Ishikawa (cell line): ENCODE results near the gene CLCC1.

Experiments
- CEBPB ChIP-seq: IDR thresholded peaks from 2 replicates; pipeline ENCODE4 v1.6.1; 2012
- CREB1 ChIP-seq: IDR thresholded peaks from 2 replicates; pipeline ENCODE4 v1.6.1; 2012; ENCODE audit warnings: low read depth
- EGR1 ChIP-seq: IDR thresholded peaks from 2 replicates; pipeline ENCODE4 v1.6.1; 2012
- EP300 ChIP-seq: IDR thresholded peaks from 2 replicates; pipeline ENCODE4 v1.6.1; 2012; ENCODE audit warnings: borderline replicate concordance
- FOXM1 ChIP-seq: IDR thresholded peaks from 2 replicates; pipeline ENCODE4 v1.6.1; 2012; ENCODE audit warnings: low read depth, borderline replicate concordance
- MAX ChIP-seq: IDR thresholded peaks from 2 replicates; pipeline ENCODE4 v1.6.1; 2012
- NFIC ChIP-seq: IDR thresholded peaks from 2 replicates; pipeline ENCODE4 v1.6.1; 2012
- RAD21 ChIP-seq: IDR thresholded peaks from 2 replicates; pipeline ENCODE4 v1.6.1; 2012; ENCODE audit warnings: low read depth
- REST ChIP-seq: IDR thresholded peaks from 2 replicates; pipeline ENCODE4 v1.6.1; 2012; ENCODE audit warnings: low read depth, mild to moderate bottlenecking
- TAF1 ChIP-seq: IDR thresholded peaks from 2 replicates; pipeline ENCODE4 v1.6.1; 2012; ENCODE audit warnings: low read depth, mild to moderate bottlenecking
- TCF12 ChIP-seq: IDR thresholded peaks from 2 replicates; pipeline ENCODE4 v1.6.1; 2012; ENCODE audit warnings: low read depth
- TEAD4 ChIP-seq: IDR thresholded peaks from 2 replicates; pipeline ENCODE4 v1.6.1; 2012
- USF1 ChIP-seq: IDR thresholded peaks from 2 replicates; pipeline ENCODE4 v1.6.1; 2012
- YY1 ChIP-seq: IDR thresholded peaks from 2 replicates; pipeline ENCODE4 v1.6.1; 2012; ENCODE audit warnings: low read depth
- ZBTB7A ChIP-seq: IDR thresholded peaks from 2 replicates; pipeline ENCODE4 v1.6.1; 2012; ENCODE audit warnings: low read depth

Gene CLCC1

GRCh38 chr1:108936170-108936569 is 27.1 kb downstream of the CLCC1 start:
- TF ChIP-seq YY1 (no peak), EP300 (no peak), EGR1 (no peak), ZBTB7A (no peak), TCF12 (no peak), FOXM1 (no peak), USF1 (no peak), REST (no peak), TEAD4 (no peak), CREB1 (no peak)

- no peak for TF ChIP-seq REST
- TF ChIP-seq USF1 = no peak
- TF ChIP-seq CREB1 = no peak
- TF ChIP-seq TCF12 = no peak
- no peak for TF ChIP-seq TAF1
- no peak for TF ChIP-seq MAX
- TF ChIP-seq TEAD4 = no peak
- TF ChIP-seq NFIC = no peak
- TF ChIP-seq YY1 = no peak
- TF ChIP-seq RAD21 = no peak
- no peak for TF ChIP-seq ZBTB7A
- TF ChIP-seq FOXM1 = no peak
- TF ChIP-seq CEBPB = no peak
- TF ChIP-seq EGR1 = no peak
- TF ChIP-seq EP300 = no peak
Observed at GRCh38 chr1:108933944-108934343, 29.3 kb downstream of the CLCC1 start.

GRCh38 chr1:108925920-108926319 is 37.4 kb downstream of the CLCC1 start:
- TF ChIP-seq RAD21 (no peak), MAX (no peak), YY1 (no peak), TEAD4 (no peak), REST (no peak), FOXM1 (no peak), USF1 (no peak), CEBPB (no peak), EP300 (no peak), NFIC (no peak), TCF12 (no peak), EGR1 (no peak)

GRCh38 chr1:108916788-108917187 is 46.5 kb downstream of the CLCC1 start:
- TF ChIP-seq EP300 (no peak), MAX (no peak), YY1 (no peak), RAD21 (no peak)
